ENCODE results near the gene THOP1. TPM values are rescaled to one million over a fixed set of nuclear protein-coding genes. Genes with fewer than 3 reads are reported as not detected.

THOP1 gene
- total and polyA plus RNA-seq, 10 of the 15 experiments (the other 5 are each of a cell fraction or from before 2014, with no cell fraction given), result 1.9 to 270 (median 169) TPM

DNA sequence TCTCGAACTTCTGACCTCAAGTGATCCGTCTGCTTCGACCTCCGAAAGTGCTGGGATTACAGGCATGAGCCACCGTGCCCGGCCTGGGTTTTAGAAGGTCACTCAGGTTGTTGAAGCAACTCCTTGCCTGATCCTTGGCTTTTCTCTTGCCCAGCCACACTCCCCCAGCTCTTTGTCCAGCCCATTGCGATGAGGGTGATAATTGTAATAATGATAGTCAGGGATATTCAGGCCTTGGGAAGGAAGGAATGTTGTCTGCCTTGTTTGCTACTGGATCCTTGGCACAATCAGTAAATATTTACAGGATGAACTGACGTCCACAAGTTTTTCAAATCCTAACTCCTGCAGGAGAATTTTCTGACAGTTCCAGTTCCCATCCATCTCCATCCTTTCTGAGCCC is 1.8 kb downstream of the THOP1 start:
- DNase-seq (ENCODE audit: low read depth, low spot score) (no peak), FAIRE-seq (no peak), ATAC-seq (no peak)
- RAD21 ChIA-PET (ENCODE audit: unreplicated experiment), result interaction anchor here (1.0 to 1.1 kb wide), 3 partner anchors 139 to 167 kb away, joined by 3 read pairs; no protein-coding TSS in a partner anchor
- peak overlapping the region; percentile 35 for H3K27ac ChIP-seq (ENCODE audit: control insufficient read depth, insufficient read depth)
- H4K20me1 ChIP-seq (ENCODE audit: control insufficient read depth, insufficient read depth), result no peaks in the 10 kb centered on the region
- SMC1A ChIA-PET (ENCODE audit: uncharacterized antibody, unreplicated experiment), result interaction anchor here (1.2 kb wide), 1 partner anchor 139 kb away, joined by 4 read pairs; no protein-coding TSS in a partner anchor
- H3K4me2 ChIP-seq (ENCODE audit: control insufficient read depth, insufficient read depth), result peak overlapping the region; percentile 96
- CTCF ChIA-PET, result interaction anchor here (0.8 to 1.8 kb wide), 2 partner anchors 139 to 171 kb away, joined by 3 to 5 read pairs; no protein-coding TSS in a partner anchor
- H2AFZ ChIP-seq (ENCODE audit: control insufficient read depth, low read depth, low read length), result no peak overlapping the region
- no TSS peak for BruUV-seq (replicated peaks)
- no peaks in the 10 kb centered on the region for H3K9me3 ChIP-seq (replicated peaks; ENCODE audit: control insufficient read depth, insufficient read depth, low read length)
- peak overlapping the region; percentile 43 for H3K9ac ChIP-seq (ENCODE audit: control insufficient read depth, insufficient read depth, low read length)
- in situ Hi-C loops (cut with MboI), result no loop called here
- no peak for TF ChIP-seq BCL11A (IDR thresholded peaks at IDR 0.05; ENCODE audit: low read depth, low read length)
- TF ChIP-seq NBN (IDR thresholded peaks at IDR 0.05), result no peak
- TF ChIP-seq IRF4 (IDR thresholded peaks at IDR 0.05; ENCODE audit: low read depth, low read length), result no peak
- TF ChIP-seq, protein P1, sequence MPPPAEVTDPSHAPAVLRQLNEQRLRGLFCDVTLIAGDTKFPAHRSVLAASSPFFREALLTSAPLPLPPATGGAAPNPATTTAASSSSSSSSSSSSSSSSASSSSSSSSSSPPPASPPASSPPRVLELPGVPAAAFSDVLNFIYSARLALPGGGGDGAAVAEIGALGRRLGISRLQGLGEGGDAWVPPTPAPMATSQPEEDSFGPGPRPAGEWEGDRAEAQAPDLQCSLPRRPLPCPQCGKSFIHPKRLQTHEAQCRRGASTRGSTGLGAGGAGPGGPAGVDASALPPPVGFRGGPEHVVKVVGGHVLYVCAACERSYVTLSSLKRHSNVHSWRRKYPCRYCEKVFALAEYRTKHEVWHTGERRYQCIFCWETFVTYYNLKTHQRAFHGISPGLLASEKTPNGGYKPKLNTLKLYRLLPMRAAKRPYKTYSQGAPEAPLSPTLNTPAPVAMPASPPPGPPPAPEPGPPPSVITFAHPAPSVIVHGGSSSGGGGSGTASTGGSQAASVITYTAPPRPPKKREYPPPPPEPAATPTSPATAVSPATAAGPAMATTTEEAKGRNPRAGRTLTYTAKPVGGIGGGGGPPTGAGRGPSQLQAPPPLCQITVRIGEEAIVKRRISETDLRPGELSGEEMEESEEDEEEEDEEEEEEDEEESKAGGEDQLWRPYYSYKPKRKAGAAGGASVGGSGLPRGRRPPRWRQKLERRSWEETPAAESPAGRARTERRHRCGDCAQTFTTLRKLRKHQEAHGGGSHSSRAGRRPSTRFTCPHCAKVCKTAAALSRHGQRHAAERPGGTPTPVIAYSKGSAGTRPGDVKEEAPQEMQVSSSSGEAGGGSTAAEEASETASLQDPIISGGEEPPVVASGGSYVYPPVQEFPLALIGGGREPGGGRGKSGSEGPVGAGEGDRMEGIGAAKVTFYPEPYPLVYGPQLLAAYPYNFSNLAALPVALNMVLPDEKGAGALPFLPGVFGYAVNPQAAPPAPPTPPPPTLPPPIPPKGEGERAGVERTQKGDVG (CRISPR knock-in tag; IDR thresholded peaks at IDR 0.05), result no peak
- 0 out of 2 replicates have a peak, but pooled peaks have one; percentile 31 for TF ChIP-seq NR2F1 (conservative IDR thresholded peaks at IDR 0.05)
- H3K79me2 ChIP-seq (ENCODE audit: control insufficient read depth, insufficient read depth, low read length), result peaks cover 66% of the 10 kb centered on the region
- peak overlapping the region; percentile 87; the same call in 1 of the 2 replicates for H3K4me3 ChIP-seq
- H3K4me1 ChIP-seq (ENCODE audit: control insufficient read depth, insufficient read depth, low read length), result peaks cover 35% of the 10 kb centered on the region
- no peaks in the 10 kb centered on the region for H3K27me3 ChIP-seq (replicated peaks in 1 of 2; ENCODE audit: control insufficient read depth in 2 of 2, insufficient read depth in 2 of 2, low read length in 1 of 2)
- H3K36me3 ChIP-seq (ENCODE audit: control insufficient read depth in 2 of 2, insufficient read depth in 2 of 2, low read length in 1 of 2), result peaks cover 7 to 12% of the 10 kb centered on the region in 2 experiments; a peak in 3 of 4 replicates
- WGBS (ENCODE audit: insufficient coverage, insufficient replicate concordance, low lambda C conversion rate, missing lambda C conversion rate), result 79% methylated on average over 8 of the region's 8 CpGs
- POLR2A ChIA-PET, result interaction anchor here (0.6 to 1.1 kb wide), 3 partner anchors 12 to 944 kb away, joined by 3 to 4 read pairs (median 3); no protein-coding TSS in a partner anchor
- intact Hi-C loops (cut with micrococcal nuclease; ENCODE audit: unreplicated experiment), result loop anchor here (10.0 kb wide), 1 partner anchor 512 kb away; no protein-coding TSS in a partner anchor

All from GM12878 (cell line).